GM12801 (cell line): ENCODE measurements around the gene RNF4.

Experiments
- TF ChIP-seq, protein P1 (sequence below): IDR thresholded peaks from one replicate; pipeline ENCODE4 v1.5.1; 2011; ENCODE audit warnings: control low read depth; ENCODE audit not compliant: insufficient read length; ENCODE audit errors: extremely low read depth

RNF4 gene

DNA sequence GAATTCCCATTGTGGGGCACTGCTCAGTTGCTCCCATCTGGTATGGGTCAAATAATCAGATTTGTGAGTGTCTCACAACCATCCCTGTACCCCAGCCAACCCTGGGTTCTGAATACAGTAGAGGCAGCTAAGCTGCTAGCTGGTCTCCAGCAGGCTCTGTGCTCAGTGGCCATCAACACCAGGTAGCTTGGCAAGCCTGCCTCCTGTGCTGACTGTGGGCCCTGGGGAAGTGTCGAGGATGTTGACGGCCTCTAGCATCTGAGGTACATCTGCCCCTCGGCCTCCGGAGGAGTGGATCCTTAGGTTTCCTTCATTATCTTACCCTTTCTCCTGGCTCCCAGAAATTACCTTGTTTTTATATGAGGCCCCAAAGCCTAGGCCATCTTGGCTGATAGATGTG lies 13.3 kb downstream of the RNF4 start:
- TF ChIP-seq, protein P1, sequence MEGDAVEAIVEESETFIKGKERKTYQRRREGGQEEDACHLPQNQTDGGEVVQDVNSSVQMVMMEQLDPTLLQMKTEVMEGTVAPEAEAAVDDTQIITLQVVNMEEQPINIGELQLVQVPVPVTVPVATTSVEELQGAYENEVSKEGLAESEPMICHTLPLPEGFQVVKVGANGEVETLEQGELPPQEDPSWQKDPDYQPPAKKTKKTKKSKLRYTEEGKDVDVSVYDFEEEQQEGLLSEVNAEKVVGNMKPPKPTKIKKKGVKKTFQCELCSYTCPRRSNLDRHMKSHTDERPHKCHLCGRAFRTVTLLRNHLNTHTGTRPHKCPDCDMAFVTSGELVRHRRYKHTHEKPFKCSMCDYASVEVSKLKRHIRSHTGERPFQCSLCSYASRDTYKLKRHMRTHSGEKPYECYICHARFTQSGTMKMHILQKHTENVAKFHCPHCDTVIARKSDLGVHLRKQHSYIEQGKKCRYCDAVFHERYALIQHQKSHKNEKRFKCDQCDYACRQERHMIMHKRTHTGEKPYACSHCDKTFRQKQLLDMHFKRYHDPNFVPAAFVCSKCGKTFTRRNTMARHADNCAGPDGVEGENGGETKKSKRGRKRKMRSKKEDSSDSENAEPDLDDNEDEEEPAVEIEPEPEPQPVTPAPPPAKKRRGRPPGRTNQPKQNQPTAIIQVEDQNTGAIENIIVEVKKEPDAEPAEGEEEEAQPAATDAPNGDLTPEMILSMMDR, result no peak

DNA sequence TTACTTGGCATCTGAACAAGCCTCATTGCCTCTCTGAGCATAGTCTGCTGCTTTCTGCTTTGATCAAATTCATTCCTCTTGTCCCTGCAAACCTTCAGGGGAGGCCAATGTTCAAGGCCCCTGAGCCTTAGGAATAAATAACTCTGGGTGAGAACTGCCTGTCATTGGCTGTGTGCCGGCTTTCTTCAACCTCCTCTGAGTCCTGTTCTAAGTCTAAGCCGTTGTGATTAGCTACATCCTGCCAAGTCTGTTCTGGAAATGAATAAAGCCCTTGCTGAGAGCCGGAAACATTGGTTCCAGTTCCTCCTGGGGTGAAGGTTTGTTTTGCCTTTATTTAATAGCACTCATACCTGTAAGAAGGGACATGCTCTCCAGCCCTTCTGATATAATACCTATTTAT lies 13.8 kb downstream of the RNF4 start:
- TF ChIP-seq, protein P1, result no peak

DNA sequence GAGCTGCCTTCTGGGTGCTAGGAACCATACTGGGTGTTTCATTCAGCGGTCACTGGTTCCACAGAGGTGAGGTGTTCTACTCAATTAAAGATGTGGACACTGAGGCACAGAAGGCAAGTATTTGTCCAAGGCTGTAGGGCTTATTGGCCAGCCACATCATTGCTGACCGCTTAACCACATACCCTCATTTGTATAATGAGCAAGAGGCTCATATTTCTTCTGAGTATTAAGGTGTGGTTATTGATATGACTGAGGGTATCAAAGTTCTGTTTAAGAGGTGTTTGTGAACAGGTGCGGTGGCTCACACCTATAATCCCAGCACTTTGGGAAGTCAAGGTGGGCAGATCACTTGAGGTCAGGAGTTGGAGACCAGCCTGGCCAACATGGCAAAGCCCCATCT lies 14.3 kb downstream of the RNF4 start:
- TF ChIP-seq, protein P1, result no peak

DNA sequence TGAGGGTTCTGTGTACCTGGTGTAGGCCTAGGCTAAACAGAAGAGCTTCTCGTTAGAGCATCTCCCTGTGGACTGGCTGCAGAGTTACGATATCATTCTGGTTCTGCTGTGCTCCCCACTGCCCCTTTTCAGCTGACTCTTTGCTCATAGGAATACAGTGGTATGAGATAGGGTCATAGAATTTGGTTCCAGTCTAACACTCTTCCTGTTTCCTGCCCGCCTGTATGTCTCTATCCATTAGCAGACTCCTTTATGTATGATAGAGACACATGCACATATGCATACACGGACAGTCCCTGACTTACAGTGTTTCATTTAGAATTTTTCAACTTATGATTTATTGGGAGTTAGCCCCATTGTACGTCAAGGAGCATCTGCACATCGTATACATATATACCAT lies 15.3 kb downstream of the RNF4 start:
- TF ChIP-seq, protein P1, result no peak

DNA sequence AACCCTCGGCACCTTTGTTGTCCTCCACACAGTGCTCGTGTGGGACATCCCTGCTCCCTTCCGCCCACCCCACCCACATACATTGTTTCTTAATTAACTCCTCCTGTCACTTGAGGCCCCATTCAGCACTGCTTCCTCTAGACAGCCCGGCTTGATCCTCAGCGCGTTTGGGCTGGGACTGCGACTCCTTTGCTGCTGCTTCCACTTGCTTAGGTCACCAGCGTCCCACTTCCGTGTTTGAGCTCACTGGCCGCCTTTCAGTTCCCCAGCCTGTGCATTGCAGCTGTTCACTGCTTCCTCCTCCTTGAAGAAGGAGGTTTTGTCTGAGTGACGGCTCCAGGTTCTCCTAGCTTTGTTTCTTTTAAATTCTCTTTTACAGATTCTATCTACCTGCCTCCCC lies 16.1 kb downstream of the RNF4 start:
- TF ChIP-seq, protein P1, result no peak

DNA sequence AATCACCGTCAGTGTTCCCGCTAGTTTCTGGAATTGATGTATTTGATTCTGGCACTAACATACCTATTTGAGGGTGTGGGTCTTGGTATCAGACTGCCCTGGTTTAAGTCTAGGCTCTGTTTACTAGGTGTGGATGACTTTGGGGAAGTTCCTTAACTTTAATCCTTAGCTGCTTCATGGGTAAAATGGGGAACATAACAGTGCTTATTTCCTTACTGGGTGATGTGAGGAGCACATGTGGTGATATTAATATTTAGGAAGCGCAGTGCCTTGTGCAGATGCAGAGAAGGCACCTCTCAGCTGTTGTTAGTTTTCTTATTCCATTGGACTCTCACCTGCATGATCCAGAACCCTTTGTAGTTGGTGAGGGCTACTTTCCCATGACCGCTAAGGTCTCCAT lies 17.1 kb downstream of the RNF4 start:
- TF ChIP-seq, protein P1, result no peak

DNA sequence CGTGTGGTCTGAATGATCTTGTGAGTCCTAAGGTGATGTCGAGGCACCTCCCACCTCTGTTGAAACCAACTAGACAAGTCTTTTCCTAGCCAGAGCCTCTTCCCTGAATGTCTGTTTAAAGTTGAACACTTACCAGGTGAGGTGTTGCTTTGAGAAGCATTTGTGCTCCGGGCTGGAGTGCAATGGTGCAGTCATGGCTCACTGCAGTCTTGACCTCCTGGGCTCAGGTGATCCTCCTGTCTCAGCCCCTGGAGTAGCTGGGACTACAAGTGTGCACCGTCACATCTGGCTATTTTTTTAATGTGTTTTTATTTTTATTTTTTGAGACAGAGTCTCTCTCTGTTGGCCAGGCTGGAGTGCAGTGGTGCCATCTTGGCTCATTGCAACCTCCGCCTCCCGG lies 18.1 kb downstream of the RNF4 start:
- TF ChIP-seq, protein P1, result no peak

DNA sequence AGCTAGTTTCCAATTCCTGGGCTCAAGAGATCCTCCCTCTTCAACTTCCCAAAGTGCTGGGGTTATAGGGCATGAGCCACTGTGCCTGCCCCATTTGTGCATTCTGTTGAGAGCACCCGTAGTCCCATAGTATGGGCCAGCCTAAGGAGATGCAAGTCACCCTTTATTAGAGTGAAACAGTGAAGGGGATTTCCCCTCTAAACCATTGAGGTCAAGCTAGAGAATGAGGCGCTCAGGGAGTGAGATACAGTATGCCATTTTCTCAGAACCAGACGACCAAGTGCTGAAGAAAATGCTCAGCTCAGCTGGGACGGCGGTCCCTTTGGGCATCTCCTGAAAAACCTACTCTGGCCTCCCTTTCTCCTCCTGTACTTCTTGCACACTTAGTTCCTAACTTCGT lies 18.7 kb downstream of the RNF4 start:
- TF ChIP-seq, protein P1, result no peak
